NCI-H2196 (cell line): Measurements from ENCODE around the gene GRIK4.

Source experiments
- DNase-seq: peaks from one replicate; lab custom pipeline; 2025; ENCODE audit not compliant: unreplicated experiment; lab: John Stamatoyannopoulos, UW

GRIK4 gene

DNA sequence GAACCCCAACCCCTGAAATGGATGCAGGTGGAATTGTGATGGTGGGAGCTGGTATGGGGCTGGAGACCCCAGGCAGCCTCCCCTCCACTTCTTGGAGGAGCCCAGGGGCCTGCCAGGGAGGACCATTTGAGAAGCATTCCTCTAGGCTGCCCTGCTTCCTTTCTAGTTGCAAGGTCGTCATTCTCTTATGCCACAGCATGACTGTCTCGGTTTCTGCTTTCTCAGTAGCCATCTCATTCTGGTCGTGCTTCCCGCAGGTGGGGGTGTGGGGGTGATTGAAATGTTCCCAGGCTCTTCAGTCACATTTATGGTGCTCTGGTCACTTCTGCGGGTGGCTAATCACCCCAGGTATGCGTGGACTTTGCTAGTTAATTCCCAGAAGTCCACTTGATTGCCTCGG lies 288.7 kb downstream of the GRIK4 start:
- DNase-seq, result no peak

GRCh38 chr11:120801801-120802689 lies 290.5 kb downstream of the GRIK4 start:
- peak; percentile 70 for DNase-seq

DNA sequence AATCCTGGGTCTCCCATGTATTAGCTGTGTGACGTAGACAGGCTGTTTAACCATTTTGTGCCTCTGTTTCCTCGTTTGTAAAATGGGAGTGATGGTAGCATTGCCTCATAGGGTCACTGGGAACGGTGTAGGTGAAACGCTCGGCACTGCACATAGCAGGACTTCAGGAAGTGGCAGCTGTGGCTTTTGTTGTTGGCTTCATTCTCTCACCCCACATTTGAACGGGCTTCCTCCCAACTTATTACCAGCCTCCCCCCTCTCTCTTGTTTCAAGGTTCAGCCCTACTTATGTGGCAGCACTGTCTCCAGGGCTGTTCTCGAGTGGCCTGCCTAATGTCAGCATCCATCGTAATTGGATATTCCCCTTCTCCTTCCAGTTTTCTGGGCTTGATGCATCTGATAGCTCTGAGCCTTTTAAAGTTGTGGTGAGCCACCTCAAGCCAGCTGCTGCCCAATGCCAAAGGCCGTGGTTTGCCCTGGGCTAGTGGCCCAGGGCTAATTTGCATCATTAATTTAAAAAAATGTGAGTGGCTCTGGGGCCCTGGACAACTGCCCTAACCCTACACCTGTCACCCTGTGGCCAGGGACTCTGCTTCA lies 294.5 kb downstream of the GRIK4 start:
- DNase-seq, result no peak

GRCh38 chr11:120807414-120808150 lies 296.0 kb downstream of the GRIK4 start:
- DNase-seq, result no peak

DNA sequence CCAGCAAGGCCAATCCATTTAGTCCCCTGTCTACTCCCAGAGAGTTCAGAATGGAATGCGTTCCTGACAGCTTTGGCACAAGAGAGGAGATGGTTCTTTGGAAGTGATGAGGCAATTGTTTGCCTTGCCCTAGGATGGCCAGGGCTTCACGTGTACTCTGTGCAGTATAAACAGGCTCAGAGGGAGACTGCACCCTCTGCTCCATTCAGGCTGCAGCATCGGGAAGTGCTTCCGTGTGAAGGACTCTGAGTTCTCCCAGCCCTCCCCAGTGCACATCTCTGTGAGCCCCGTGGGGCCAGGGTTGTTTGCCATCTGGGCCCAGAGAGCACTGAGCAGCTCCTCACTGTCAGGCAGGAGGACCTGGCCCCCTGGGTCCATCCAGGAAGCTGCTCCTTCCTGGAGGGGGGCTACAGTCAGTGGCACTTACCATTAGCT lies 297.1 kb downstream of the GRIK4 start:
- no peak for DNase-seq

GRCh38 chr11:120810251-120810650 lies 298.7 kb downstream of the GRIK4 start:
- no peak for DNase-seq

DNA sequence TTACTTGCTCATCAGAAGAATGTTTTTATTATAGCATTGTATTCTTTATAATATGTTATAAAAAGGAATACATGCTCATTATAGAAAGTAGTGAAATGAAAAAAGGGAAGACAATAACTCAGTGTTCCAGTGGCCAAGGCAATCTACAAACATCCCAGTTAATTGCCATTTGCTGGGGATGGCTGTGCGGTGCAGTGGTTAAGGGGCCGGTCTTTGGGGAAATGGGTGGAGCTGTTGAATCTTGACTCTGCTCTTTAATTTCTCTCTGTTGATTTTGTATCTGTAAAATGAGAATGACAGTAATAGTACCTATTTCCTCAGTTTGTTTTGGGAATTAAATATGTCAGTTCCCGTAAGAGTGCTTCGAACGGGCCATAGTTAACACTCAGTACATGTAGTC lies 299.7 kb downstream of the GRIK4 start:
- no peak for DNase-seq

- no peak for DNase-seq
These were observed 300.2 kb downstream of the GRIK4 start for GRCh38 chr11:120811731-120812130.

GRCh38 chr11:120814531-120815318 lies 303.2 kb downstream of the GRIK4 start:
- DNase-seq, result no peak

- DNase-seq, result no peak
These were observed 304.0 kb downstream of the GRIK4 start for GRCh38 chr11:120815319-120816100.

DNA sequence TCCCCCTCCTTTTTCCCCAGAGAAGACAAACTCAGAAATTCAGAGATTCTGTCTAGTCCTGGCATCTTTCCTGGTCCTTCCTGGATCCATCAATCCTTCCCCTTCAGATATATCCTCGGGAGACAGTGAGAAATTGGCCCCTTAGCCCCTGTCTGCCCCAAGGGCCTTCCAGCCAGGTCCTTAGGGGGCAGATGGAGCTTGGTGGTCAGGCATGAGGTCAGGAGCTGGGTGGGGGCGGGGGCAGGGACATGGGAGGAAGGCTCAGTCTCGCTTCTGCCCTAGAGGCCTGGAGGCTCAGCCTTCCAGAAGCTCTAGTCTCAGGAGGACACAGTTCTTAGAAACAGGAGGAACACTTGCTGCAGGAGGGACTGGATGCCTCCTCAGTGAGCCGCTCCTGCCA lies 304.6 kb downstream of the GRIK4 start:
- no peak for DNase-seq

- DNase-seq, result no peak
These were observed 305.2 kb downstream of the GRIK4 start for GRCh38 chr11:120816711-120817110.

DNA sequence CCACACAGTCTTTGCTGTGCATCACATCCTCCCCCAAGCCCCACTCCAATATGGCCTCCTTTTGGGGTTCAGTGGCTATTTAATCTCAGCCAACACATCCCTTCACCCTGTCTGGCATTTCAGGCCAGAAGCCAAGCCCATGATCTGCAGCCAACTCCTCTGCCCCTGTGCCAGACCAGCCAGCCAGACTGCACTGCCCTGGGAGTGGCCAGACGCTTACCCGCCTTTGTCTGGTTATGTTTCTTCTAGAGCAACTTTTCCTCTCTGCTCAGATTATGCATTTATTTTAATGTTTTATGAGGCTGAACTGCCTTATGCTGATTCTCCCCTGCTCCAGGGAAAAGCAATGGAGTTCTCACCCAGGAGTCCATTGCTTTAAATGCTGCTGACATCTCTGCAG lies 305.6 kb downstream of the GRIK4 start:
- no peak for DNase-seq

DNA sequence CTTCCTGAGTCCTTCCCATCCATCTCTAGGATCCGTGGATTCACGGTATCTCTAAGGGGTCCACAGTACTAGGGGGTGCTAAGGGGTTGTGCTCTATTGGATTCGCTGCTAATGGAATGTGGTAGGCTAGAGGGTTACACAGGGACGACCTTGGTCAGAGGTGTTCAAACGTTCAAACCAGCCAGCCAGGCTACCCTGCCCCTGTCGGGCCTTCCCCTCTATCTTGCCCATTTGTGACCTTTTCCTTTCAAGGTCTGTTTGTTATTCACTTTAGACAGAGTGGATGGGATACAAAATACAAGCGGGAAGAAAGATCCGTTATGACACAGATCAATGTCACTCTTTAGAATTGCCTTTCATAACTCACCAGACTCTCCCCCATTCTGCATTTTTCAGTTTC lies 306.5 kb downstream of the GRIK4 start:
- no peak for DNase-seq

- no peak for DNase-seq
These were observed 307.5 kb downstream of the GRIK4 start for GRCh38 chr11:120819003-120819402.

GRCh38 chr11:120819437-120820365 lies 308.2 kb downstream of the GRIK4 start:
- no peak for DNase-seq

DNA sequence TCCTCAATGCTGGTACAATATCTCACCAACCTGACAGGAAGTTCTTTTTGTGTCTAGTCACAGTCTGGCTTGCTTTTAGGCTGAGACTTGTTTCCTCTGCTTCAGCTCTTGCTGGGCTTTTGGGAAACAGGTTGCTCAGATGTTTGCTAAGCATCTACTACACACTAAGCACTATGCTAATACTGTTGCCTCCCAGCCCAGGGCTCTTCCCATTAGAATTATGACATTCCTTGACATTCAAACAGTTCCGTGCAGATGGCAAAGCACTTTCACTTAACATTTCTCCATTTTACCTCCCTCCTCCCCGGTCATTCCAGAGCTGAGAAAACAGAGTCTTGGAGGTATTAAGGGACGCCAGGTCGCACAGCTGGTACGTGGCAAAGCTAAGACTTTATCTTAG lies 311.6 kb downstream of the GRIK4 start:
- DNase-seq, result no peak

DNA sequence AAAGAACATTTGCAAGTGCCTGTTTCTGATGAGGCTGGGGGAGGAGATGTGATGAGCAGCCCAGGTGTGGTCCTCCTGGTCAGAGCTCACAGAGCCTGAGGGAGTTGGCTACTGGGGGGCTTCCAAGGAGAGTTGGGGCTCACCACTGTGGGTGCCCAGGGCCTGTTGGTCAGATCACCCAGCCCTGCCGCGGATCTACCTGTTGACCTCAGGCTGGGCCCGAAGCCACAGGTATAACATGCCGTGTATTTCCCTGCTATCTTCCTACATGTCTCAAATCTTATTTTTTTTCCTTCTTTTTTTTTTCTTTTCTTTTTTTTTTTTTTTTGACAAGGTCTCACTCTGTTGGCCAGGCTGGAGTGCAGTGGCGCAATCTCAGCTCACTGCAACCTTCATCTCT lies 312.7 kb downstream of the GRIK4 start:
- DNase-seq, result no peak

DNA sequence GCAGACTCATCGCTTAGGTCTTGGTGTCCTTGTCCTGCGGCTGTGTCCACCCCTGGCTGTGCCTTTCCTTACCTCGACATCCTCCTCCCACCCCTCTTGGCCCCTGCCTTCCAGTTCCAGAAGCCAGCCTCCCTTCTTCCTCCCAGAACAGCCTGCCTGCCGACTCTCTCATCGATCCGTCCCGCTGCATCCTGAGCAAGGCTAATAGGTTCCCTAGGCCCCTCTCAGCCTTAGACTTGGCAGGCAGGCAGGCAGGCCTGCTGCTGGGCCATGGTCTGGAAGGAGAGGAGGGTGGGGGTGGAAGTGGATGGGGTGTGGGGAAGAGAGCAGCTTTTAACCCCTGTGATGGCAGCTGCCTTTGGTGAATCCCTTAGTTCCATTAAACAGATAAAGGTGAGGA lies 315.6 kb downstream of the GRIK4 start:
- no peak for DNase-seq
